NCI-H510A treated with DMSO at 0.1 percent for 48 hours (cell line): ENCODE results near the gene RPGRIP1L.
A peak's percentile ranks its signal among the peaks of the same experiment; 100 is the strongest.

Source experiments
- DNase-seq: peaks from one replicate; lab custom pipeline; 2025; lab: John Stamatoyannopoulos, UW

RPGRIP1L gene

DNA sequence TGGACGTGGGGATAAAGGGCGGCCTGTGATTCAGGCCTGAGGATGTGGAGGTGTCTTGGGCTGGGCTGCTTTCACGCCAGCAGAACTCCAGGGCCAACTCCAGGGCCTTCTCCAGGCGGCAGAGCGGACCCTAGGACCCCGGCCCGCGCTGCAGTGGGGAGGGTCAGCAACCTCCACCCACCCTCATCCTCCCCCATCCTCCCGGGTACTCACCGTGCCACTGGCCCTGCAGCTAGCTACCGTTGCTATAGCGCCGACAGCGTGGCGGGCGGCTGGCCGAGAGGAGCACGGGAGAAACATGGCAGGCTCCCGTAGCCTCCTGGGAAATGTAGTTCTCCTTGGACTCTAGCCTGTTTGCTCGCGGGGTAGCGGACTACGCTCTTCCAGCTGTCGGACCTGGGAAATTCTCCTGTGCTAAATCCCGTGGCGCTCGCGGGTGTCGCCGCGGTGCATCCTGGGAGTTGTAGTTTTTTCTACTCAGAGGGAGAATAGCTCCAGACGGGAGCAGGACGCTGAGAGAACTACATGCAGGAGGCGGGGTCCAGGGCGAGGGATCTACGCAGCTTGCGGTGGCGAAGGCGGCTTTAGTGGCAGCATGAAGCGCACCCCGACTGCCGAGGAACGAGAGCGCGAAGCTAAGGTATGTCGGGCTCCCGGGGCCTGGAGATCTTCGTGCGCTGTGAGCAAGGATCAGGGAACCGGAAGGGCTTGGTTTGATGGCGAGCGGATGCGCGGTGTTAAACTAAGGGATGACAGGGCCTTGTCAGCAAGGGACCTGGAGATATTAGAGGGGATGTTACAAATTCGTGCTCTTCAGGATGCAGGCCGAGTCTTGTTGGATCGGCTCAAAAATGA lies at the start of gene RPGRIP1L, which contains the start of gene FTO:
RPGRIP1L (minus strand) TSS at position 270 of the 855 bp plus-strand sequence. CDS start 3,136 bp downstream, outside the sequence.
FTO (plus strand) TSS at position 567 of the 855 bp plus-strand sequence.
- peak; percentile 98 for DNase-seq

DNA sequence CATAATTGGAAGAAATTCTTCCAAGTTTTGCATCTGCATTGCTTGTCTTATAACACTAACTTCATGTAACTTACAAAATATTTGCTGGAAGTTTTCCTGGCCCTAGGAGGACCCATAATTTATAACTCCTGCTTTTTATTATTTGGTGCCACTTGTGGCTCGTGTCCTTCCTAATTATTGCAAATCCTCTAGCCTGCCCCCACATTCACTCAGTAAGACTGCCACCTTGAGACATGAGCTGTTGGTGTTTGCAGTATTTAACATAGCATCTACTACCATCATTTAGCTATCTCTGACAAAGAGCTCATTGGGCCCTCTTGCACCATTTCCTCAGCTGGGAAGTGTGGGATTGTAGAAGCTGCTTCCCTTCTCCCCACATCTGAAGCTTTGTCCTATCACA lies 49.8 kb upstream of the RPGRIP1L start:
- no peak for DNase-seq

DNA sequence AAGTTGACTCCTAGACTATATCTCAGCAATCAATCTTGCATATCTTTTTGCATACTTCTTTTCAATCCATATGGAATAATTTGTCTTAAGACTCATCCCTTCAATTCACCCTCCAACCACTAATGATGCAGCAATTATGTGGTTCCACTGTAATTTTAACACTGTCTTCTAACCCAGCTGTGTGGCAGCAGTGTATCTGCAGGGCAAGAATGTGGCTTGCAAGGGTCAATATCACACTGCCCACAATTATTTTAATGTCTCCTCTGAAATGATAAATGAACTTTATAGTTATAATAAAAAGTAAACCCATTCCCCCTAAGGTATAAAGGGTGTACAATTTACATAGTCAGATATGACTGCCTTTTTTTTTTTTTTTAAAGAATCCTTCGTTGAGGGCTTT lies 48.9 kb upstream of the RPGRIP1L start:
- no peak for DNase-seq

DNA sequence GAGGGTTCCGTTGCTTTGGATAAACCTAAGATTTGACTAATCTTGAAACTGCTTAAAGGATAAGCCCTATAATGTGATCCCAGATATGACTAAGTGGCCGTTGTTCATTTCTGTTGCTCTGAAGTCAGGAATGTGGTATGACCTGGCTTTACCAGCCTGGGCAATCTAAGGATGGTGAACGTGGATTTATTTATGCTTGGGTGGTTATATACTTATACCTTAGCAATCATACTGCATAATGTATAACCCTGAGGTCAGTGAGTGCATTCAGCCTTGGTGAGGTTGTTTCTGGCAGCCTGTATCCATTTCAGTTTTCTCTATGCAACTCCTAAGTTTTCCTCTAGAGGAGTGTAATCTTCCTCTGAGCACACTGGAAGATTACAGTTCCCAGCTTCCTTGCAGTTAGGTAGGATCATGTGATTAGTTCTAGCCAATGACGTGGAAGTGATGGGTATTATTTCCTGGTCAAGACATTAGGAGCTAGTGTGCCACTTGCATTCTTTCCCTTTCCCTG lies 42.2 kb upstream of the RPGRIP1L start:
- DNase-seq: no peak

DNA sequence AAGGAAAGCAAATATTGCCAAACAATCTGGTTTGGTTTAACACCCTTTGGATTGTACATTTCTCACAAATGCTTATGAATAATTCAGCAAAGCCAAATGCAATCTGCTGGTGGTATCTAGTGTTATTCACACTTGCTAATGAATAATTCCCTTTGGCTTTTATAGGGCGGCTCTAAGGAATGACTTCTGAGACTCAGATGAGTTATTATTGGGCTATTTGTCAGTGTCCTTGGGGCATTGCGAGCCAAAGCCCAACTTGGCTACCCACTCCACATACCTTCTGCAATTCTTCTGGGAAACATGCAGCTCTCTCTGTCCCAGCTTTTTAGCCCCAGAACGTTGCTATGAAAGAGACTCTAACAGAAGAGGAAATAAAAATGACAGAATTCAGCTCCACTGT lies 41.4 kb upstream of the RPGRIP1L start:
- no peak for DNase-seq

DNA sequence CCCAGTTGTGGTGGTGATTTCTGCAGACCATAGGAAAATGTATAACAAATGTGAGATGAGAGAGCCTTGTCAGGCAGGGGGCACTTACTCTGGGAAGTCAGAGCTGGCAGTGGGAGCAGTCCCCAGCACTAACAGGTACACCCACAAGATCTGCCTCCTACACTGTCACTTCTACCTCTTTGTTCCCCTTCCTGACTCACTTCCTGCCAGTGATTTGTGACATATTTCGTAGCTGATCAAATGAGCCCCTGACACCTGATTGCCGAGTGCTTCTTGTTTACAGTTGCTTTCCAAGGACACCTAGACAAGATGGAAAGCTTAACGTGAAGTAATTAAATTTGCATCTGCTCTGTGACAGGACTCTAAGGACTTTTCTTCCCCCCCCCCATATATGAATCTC lies 40.8 kb upstream of the RPGRIP1L start:
- DNase-seq: peak; percentile 41

DNA sequence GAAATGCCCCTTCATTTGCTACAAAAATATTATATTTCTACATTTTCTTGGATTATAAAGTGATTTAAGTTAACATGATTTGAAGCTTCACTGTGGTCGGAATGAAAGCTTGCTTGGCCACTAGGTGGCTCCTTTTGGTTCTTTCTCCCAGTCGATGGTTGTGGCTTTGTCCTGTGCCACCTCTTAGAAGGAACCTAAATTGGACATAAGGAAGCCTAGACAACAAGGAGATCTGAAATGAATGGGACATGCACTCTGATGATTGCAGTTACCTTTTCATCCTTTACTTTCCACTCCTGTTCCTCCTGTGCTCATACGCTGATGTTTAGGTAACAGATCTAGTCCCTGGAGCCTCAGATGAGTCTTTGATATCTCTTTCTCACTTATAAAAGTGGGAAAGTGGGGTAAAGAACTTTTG lies 39.5 kb upstream of the RPGRIP1L start:
- DNase-seq: peak; percentile 13

DNA sequence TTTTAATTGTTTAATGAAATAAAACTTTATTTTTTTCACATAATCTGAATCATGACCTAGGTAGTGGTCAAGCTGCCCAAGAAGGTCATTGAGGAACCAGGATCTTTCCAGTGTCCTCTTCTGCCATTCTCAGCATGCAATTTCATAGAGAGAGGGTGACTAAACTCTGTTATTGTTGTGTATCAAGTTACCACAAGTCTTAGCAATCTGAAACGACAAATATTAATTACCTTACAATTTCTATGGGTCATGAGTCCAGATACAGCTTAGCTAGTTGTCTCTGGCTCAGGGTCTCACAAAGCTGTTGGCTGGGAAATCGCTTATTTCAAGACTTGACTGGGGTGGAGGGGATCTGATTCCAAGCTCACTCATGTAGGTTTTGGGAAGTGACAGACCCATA lies 37.9 kb upstream of the RPGRIP1L start:
- no peak for DNase-seq

DNA sequence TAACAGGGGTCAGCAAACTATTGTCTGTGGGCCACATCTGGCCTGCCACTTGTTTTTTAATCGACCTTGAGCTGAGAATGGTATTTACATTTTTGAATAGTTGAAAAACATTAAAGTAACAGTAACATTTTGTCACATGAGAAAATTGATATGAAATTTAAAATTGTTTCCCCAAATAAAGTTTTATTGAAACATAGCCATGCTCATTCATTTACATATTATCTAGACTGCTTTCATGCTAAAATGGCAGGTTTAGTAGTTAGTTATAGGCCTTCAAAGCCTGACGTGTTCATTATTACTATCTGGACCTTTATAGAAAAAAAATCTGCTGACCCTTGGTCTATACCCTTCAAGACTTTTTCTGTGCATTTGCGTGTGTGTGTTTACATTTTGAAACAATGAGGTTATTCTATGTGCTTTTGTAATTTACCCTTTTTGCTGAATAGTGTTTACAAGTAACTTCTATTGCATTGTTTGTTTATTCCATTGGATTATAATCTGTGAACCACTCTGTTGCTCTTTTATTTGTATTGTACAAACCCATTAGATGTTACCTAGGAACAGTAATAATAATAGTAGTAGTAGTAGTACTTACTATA lies 37.4 kb upstream of the RPGRIP1L start:
- no peak for DNase-seq

DNA sequence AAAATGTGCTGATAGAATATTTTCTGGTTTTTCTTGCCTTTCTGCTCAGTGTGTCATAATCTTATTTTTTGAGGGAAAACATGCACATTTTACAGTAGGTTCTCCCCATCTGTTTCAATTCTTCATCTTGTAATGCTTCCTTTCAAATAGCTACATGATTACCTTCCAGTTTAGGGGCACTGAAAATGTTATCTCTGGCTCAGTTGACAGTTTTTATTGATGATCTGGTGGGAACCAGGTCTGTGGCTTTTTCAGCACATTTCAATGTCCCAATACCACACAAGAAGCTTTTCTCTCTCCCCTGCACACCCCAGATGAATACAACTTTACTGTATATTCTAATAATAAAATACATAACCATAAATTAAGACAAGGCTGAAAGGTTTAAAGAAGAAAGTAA lies 36.8 kb upstream of the RPGRIP1L start:
- no peak for DNase-seq

DNA sequence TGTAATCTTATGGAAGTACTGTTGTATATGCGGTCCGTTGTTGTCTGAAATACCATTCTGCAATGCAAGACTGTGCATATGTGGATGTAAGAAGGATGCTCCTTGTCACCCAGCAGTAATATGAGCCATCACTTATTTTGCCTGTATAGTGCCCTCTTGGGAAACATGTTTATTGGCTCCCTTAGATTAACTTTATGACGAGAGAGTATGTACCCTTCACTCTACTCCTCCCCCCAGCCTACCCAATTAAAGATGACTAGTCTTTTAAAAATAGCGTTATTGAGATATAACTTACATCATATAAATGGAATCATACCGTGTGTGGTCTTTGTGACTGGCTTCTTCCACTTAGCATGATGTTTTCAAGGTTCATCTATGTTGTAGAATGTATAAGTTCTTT lies 33.9 kb upstream of the RPGRIP1L start:
- DNase-seq: no peak

DNA sequence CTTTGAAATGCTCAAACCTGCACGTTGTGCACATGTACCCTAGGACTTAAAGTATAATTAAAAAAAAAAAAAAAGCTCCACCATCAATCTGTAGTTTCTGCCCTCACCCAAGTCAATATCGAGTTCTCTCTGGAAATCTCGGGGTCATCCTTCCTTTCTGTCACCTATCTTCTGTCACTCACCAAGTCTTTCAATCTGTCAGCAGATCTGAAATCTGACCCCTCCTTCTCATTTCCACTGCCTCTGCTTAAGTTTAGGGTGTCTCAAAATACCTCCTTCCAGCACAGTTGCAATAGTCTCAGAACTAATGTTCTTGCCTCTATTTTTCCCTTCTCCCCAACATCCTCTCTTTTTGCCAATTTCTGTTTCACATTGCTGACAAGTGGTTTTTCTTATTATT lies 32.6 kb upstream of the RPGRIP1L start:
- no peak for DNase-seq

DNA sequence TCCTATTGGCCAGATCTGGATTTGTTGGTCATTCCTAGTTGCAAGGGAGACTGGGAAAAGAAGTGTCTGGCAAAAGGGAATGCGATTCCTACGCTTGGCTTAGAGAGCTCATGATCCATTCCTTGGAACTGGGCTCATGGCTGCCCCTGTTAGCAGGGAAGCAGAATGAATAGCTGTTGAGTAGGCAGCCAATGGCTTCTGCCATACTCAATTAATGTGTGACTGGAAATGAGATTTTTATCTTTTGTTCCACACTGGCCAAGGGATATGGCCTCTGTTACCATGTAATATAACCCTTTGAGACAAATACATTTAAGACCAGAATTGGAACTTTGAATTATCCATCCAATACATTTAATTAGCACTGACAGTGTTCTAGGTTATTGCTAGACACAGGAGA lies 31.2 kb upstream of the RPGRIP1L start:
- no peak for DNase-seq

DNA sequence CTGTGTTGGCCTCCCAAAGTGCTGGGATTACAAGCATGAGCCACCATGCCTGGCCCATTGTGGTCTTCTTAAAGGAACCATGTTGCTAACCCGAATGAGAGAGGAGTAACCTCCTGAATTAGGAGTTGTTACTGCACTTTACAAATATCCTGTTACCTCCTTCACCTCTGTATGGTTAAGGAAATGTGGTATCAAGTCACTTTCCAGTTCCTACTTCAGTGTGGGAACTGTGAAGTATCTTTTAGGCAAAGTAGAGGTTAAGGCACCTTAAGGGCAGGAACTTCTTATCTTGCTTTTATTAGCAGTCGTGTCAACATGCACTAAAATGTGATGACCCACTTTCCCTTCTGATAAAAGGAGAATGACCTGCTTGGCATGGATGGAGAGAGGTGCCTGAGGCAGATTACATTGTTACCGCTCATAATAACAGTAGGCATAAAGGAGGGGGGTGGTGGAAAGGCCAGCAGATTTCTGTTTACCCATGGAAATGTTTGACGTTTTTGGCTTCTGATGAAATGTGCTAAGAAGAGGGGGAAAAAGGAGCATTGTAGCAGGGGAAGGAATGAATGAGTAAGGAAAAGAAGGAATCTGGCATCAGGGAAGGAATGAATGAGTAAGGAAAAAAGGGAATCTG lies 28.8 kb upstream of the RPGRIP1L start:
- DNase-seq: no peak

DNA sequence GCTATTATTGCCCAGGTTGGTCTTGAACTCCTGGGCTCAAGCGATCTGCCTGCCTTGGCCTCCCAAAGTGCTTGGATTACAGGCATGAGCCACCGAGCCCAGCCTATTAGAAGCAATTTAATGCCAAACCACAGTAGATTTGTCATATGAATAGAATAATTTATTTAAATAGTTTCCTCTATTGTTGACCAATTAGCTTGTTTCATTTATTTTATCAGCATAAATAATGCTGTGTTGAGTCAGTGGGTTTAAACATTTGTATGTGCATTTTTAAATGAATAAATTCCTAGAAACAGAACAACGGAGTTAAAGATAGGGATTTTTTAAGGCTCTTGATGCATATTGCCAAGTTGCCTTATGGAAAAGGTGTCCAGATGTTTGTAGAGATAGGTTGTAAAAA lies 27.0 kb upstream of the RPGRIP1L start:
- no peak for DNase-seq

DNA sequence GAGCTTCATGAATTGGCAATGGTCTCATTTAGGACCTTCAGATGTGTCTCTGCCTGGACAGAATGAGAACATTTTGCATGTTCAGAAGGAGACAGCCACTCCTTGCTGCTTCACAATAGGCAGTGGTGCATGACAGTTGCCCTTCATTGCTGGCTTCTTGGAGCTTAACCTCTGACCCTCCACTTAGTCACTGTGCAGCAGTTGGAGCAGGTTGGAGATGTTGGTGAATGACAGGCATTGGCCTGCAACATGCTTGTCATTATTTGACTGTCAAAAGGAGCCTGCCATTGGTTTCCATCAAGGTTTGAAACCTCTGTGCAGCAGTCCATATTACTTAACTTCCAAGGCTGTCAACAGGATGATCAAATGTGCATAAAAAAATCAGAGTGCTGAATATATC lies 23.0 kb upstream of the RPGRIP1L start:
- DNase-seq: no peak

DNA sequence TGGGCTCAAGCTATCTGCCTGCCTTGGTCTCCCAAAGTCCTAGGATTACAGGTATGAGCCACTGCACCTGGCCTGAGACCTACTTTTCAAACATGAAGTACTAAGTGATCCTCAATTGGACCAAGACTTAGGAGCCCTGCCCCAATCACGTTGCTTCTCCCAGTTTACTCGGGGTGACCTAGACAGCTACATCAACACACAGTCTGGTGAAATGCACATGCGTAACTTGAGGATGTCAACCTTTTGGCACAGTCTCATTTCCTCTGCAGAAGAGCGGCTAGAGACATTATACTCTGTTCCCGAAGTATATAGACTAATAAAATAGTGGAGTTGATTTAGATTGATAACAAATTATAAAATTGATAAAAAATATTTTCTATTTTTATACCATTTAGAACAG lies 17.4 kb upstream of the RPGRIP1L start:
- no peak for DNase-seq

DNA sequence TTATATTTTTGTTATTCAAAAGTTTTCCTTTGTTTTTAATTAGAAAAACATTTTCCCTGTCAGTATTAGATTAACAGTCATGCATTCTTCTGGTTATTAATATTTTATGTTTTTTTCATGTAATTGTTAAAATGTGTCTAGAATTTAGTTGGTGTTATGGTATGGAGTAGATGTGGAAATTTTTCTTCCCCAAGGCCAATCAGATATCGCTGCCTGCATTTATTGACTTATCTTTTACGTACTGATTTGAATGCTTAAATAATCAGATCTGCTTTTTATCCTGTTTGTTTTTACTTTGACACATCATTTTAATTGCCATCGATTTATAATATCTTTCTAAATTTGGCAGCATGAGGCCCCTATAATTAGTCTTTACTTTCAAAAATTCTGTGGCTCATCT lies 13.9 kb upstream of the RPGRIP1L start:
- no peak for DNase-seq

DNA sequence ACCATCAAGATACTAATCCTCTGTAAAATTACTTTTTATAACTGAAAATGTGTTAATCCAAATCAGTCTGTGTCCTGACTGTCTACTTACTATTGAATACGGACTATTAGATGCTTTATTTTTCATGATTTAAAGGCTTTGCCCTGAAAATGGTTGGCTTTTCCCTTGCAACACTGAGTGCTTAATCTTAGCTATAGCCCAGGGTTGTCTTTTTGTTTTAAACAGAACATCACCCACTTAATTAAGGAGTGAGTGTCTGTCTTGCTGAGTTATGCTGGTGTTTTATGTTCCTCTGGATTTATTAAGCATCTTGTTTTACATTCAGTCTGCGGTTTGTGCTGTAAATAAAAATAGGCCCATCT lies 11.3 kb upstream of the RPGRIP1L start:
- no peak for DNase-seq

DNA sequence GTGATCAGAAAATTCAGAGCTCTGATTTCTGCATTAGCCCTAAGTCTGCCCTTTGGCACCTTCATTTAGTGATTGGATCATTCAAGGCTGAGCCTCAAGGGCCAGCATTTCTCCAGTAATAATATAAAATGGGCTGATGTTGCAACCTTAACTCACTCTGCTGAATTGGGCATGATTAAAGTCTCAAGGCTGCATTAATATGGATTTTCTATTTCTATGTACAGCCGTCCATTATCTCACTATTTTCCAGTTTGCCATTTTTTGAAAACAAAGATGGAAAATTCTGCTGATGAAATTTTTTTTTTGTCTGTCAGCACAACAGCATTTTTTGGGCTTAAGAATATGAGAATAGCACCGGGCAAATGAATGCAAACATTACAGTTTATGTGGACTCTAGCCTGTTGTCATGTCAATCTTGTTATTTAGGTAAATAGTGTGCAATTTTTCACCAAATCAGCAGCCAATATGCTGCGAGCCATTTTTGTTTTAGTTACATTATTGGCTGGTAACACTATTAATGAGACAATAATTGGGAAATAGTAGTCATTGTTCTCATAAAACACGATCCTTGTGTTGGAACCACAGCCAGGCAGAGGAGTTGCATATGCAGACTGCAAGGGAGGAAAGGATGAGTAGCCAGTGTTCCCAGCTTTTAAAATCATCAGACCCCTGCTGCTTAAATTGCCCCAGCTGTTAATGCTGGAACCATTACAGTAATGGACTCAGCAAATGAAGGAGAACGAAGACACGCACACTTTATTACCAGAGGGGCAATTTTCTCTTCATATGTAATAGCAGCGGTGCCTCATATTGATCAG lies 10.8 kb upstream of the RPGRIP1L start:
- no peak for DNase-seq

DNA sequence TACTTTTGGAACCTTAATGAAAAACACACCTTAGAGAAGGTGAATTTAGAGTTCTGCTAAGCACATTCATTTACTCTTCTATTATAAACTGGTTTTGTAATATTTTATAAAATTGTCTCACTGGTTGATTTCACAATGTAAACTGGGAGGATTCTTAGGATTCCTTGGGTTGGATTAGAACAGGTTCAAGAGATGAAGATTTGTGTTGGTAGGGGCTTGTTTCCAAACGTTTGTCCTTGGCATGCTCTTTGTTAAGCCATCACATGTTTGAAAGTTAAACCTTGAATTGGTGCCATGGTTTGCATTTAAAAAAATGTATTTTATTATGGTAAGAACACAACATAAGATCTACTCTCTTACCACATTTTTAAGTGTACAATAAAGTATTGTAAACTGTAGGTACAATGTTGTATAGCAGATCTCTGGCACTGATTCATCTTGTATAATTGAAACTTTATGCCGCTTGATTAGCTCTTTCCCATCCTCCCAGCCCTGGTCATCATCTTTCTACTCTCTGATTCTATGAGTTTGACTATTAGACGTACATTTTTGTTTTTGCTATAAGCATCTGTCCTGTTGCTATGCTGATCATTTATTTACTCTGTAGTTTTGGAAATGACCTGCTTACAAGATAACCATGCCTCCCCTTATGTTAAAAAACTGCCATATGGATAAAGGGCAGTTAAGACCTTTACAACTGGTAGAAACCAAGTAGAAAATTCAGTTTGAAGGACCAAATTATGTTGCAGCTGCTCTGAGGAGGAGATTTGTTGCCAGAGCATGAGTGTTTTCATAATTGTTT lies 9.9 kb upstream of the RPGRIP1L start:
- DNase-seq: no peak
